ENCODE data around the gene TEKTIP1. TPM values are rescaled to one million over a fixed set of nuclear protein-coding genes. Genes with fewer than 3 reads are reported as not detected.

The TEKTIP1 gene
- total RNA-seq, 2 donors from 2014 or later, result 3.0 to 3.8 TPM

Other genes with a start within 250 kb of the TEKTIP1 start
- 10 to 100 TPM; 10.4 to 23.1 TPM for gene NFIC, start 172.6 kb upstream of the TEKTIP1 start, total RNA-seq
- gene SMIM24, start 58.6 kb upstream of the TEKTIP1 start, total RNA-seq, result under 1 TPM in 1 of 2 donors, not detected in 1; 0.72 TPM
- not detected for gene SMIM44, start 55.7 kb upstream of the TEKTIP1 start, total RNA-seq
- gene DOHH, start 38.5 kb upstream of the TEKTIP1 start, total RNA-seq, result 10 to 100 TPM; 13.2 to 14.8 TPM
- gene FZR1, start 32.9 kb upstream of the TEKTIP1 start, total RNA-seq, result 10 to 100 TPM; 52.4 to 73.5 TPM
- gene MFSD12, start 18.4 kb downstream of the TEKTIP1 start, total RNA-seq, result 10 to 100 TPM; 40.1 to 47.5 TPM
- 10 to 100 TPM; 66.2 to 86.9 TPM for gene HMG20B, start 33.8 kb downstream of the TEKTIP1 start, total RNA-seq
- 1 to 10 TPM in 1 of 2 donors, under 1 TPM in 1; 0.59 to 1.2 TPM for gene GIPC3, start 46.3 kb downstream of the TEKTIP1 start, total RNA-seq
- 1 to 10 TPM; 1.3 to 1.8 TPM for gene TBXA2R, start 67.7 kb downstream of the TEKTIP1 start, total RNA-seq
- 10 to 100 TPM; 26.0 to 34.2 TPM for gene CACTIN, start 87.6 kb downstream of the TEKTIP1 start, total RNA-seq
- gene PIP5K1C, start 161.3 kb downstream of the TEKTIP1 start, total RNA-seq, result 10 to 100 TPM; 11.5 to 13.5 TPM
- gene TJP3, start 169.2 kb downstream of the TEKTIP1 start, total RNA-seq, result 1 to 10 TPM; 2.6 to 6.3 TPM
- gene APBA3, start 222.5 kb downstream of the TEKTIP1 start, total RNA-seq, result 10 to 100 TPM; 44.6 to 61.7 TPM
- gene MRPL54, start 223.5 kb downstream of the TEKTIP1 start, total RNA-seq, result 10 to 100 TPM; 15.7 to 68.7 TPM
- not detected for gene RAX2, start 233.1 kb downstream of the TEKTIP1 start, total RNA-seq
- gene MATK, start 247.2 kb downstream of the TEKTIP1 start, total RNA-seq, result 10 to 100 TPM in 1 of 2 donors, 1 to 10 TPM in 1; 7.4 to 27.8 TPM

All from activated naive CD4-positive, alpha-beta T cell treated with anti-CD3 and anti-CD28 coated beads, Interleukin-2, amount 50 U/mL, for 72 hours (primary cell).